ENCODE data around the gene PGLYRP2.

The PGLYRP2 gene

DNA sequence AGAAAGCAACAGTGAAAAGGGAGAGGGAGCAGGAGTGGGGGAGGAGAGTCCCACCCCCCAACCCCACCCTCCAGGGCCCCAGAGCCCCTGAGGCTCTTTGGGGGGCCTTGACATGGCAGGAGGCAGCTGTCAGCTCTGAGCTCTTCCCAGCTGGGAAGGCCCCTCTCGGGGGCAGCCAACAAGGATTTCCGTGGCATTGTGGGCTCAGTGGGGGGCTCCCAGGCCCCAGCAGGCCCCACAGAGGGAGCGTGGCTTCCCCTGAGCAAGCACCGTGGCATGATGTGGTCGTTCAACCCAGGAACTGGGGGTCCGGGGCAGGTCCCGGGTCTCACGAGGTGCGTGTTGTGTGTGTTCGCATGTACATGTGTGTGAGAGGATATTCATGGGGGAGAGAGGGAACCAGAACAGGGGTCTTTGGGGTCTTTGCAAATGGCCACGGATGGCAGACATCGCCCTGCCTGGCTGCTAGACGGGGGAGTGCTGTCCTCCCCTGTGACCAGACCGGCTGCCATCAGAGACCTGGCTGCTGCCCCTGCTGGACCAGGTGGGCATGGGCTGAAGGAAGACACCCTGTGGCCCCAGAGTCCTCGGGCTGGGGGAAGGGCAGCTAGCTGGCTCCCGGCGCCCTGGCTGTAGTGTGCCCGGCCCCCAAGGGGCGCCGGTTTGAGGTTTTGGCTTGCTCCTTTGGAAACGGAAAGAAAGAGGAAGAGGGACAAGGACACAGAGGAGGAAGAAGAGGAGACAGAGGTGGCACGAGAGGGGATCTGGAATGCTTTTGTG is 56.8 kb downstream of the PGLYRP2 start:
- no peak for DNase-seq

DNA sequence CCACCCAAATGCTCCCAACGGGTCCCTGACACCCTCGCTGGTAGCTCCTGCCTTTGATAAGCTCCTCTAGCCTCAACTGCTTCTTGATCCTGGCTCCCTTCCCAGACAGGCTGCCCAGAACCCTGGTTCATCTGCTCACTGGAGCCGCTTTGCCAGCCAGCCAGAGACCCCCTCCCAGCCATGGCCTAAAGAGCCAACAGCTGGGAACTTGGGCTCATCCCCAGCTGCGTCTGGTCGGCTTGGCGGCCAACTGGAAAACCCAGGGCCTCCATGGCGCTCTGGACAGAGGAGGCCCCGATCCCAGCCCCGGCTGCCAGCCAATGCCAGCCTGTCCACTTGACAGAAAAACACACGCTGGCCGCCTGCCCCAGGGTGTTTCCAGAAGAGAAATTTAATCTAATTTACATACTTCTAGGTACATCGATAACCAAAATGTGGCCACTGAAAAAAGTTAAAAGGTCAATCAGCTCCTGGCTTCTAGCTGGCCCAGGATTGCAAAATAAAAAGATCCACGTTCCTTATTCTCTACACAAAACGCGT is 57.5 kb downstream of the PGLYRP2 start:
- DNase-seq: no peak

- no peak for DNase-seq
These were observed 58.1 kb downstream of the PGLYRP2 start for GRCh38 chr19:15421136-15421695.

GRCh38 chr19:15419413-15420025 is 59.8 kb downstream of the PGLYRP2 start:
- DNase-seq: peak; percentile 48

Measured in NCI-H69 (cell line).